Liver (tissue), 3 donors: ENCODE measurements around the gene TP53TG5.

Experiments
- EGR1 ChIP-seq, 2 donors: IDR thresholded peaks; 2 replicates each; pipeline ENCODE4 v1.6.1; 2016 to 2018; ENCODE audit warnings: antibody characterized with exemption in 2 of 2, low read depth in 2 of 2
- GABPA ChIP-seq, 2 donors: IDR thresholded peaks in 1 of 2; conservative IDR thresholded peaks in 1 of 2; 2 replicates each; pipeline ENCODE4 v1.6.1; 2016; ENCODE audit warnings: antibody characterized with exemption in 2 of 2, mild to moderate bottlenecking in 1 of 2, moderate library complexity in 1 of 2
- JUND ChIP-seq, 2 donors: IDR thresholded peaks; 2 replicates each; pipeline ENCODE4 v1.6.1; 2016; ENCODE audit warnings: antibody characterized with exemption in 2 of 2
- REST ChIP-seq: IDR thresholded peaks from 2 replicates; pipeline ENCODE4 v1.6.1; 2016; ENCODE audit warnings: antibody characterized with exemption, mild to moderate bottlenecking
- SP1 ChIP-seq: IDR thresholded peaks from 2 replicates; pipeline ENCODE4 v1.6.1; 2018; ENCODE audit warnings: antibody characterized with exemption, mild to moderate bottlenecking
- YY1 ChIP-seq: IDR thresholded peaks from 2 replicates; pipeline ENCODE4 v1.6.1; 2016; ENCODE audit warnings: antibody characterized with exemption, mild to moderate bottlenecking
- ZBTB33 ChIP-seq: IDR thresholded peaks from 2 replicates; pipeline ENCODE4 v1.6.1; 2016; ENCODE audit warnings: antibody characterized with exemption
- TF ChIP-seq, protein P1 (sequence below): fragments of 150-350 bp; IDR thresholded peaks from 2 replicates; pipeline ENCODE4 v1.5.1; 2017; ENCODE audit warnings: improper control_type of control experiment, low read depth, low read length; ENCODE audit not compliant: missing input control
- TF ChIP-seq, protein P2 (sequence below): IDR thresholded peaks from 2 replicates; pipeline ENCODE4 v1.6.1; 2016; ENCODE audit warnings: antibody characterized with exemption
- TF ChIP-seq, protein P3 (sequence below): IDR thresholded peaks from 2 replicates; pipeline ENCODE4 v1.6.1; 2016; ENCODE audit warnings: antibody characterized with exemption
- donor health status: healthy.
- donor health status: healthy.

DNA sequence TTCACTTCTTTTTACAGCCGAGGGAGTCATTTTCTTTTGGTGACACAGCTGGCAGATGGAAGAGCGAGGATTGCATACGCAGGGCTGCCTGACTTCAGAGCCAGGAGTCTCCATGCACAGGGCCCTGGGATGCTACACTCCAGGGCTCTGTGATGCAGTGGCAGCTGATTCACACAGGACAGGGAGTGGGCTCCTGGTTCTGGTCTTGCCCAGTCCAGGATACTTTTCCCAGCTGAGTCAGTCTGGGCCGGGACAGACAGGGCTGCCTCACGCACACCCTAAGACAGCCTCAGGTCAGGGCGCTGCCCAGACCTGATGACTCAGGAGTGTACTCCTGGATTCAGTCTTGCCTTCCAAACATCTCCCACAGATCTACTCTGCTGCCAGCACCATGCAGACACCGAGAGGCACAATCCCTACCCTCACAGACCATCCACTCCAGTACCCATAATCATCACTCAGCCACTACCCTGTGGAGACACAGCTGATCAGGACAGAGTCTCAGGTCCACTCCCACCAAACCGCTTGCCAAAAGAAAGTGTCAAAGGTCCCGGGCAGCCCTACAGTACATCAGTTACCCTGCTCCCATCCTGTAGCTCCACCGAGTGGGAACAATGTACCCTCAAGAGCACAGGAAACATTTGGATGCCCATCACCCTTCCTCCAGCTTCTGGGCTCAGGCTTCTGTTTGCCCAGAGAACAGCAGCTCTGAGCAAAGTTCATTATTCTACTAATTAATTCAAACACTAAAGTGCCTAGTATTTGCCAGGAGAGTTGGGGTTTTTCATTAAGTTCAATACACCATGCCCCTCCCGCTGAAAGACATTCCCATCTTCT, 41.4 kb downstream of the TP53TG5 start:
- TF ChIP-seq JUND (IDR thresholded peaks at IDR 0.05) (peak in 1 of 2 donors; percentile 69), REST (peak; percentile 55), YY1 (peak; percentile 13), EGR1 (IDR thresholded peaks at IDR 0.05; ENCODE audit: low read depth in 2 of 2) (peak in 1 of 2 donors; percentile 52), ZBTB33 (no peak), GABPA (IDR thresholded peaks at IDR 0.05 in 1 of 2, conservative IDR thresholded peaks at IDR 0.05 in 1 of 2) (no peak), SP1 (peak; percentile 78)
- TF ChIP-seq, protein P1, sequence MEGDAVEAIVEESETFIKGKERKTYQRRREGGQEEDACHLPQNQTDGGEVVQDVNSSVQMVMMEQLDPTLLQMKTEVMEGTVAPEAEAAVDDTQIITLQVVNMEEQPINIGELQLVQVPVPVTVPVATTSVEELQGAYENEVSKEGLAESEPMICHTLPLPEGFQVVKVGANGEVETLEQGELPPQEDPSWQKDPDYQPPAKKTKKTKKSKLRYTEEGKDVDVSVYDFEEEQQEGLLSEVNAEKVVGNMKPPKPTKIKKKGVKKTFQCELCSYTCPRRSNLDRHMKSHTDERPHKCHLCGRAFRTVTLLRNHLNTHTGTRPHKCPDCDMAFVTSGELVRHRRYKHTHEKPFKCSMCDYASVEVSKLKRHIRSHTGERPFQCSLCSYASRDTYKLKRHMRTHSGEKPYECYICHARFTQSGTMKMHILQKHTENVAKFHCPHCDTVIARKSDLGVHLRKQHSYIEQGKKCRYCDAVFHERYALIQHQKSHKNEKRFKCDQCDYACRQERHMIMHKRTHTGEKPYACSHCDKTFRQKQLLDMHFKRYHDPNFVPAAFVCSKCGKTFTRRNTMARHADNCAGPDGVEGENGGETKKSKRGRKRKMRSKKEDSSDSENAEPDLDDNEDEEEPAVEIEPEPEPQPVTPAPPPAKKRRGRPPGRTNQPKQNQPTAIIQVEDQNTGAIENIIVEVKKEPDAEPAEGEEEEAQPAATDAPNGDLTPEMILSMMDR = no peak
- TF ChIP-seq, protein P2, sequence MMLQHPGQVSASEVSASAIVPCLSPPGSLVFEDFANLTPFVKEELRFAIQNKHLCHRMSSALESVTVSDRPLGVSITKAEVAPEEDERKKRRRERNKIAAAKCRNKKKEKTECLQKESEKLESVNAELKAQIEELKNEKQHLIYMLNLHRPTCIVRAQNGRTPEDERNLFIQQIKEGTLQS = peak; percentile 7
- TF ChIP-seq, protein P3, sequence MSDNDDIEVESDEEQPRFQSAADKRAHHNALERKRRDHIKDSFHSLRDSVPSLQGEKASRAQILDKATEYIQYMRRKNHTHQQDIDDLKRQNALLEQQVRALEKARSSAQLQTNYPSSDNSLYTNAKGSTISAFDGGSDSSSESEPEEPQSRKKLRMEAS = no peak
